Heart right ventricle (tissue), 16 donors: ENCODE data around the gene RNASE13. TPM values are rescaled to one million over a fixed set of nuclear protein-coding genes. Genes with fewer than 3 reads are reported as not detected.

Experiments used
- ATAC-seq, 8 donors: fragments of 200-7000 bp; cut with Tn5 transposase; one replicate each; pipeline ENCODE4 v1.9.1; 2020; ENCODE audit warnings: mild to moderate bottlenecking in 8 of 8, moderate library complexity in 8 of 8, moderate number of reproducible peaks in 1 of 8
- DNase-seq, 2 donors: peaks; one replicate each; pipeline ENCODE4 v3.0.0-alpha.2; 2020
- H3K27ac ChIP-seq, 10 donors: fragments of 200-600 bp; sonication (generic) in 2 of 10; one replicate each; pipeline versions ENCODE4 v1.5.0 to v1.8.0; 2020 to 2022; ENCODE audit warnings: mild to moderate bottlenecking in 3 of 10
- H3K27me3 ChIP-seq, 7 donors: fragments of 200-600 bp; one replicate each; pipeline ENCODE4 v1.8.0; 2021 to 2022; ENCODE audit warnings: mild to moderate bottlenecking in 2 of 7
- H3K36me3 ChIP-seq, 9 donors: fragments of 200-600 bp; sonication (generic) in 1 of 9; one replicate each; pipeline versions ENCODE4 v1.5.0 to v1.8.0; 2020 to 2022; ENCODE audit warnings: mild to moderate bottlenecking in 2 of 9
- H3K4me1 ChIP-seq, 9 donors: fragments of 200-600 bp; sonication (generic) in 1 of 9; one replicate each; pipeline versions ENCODE4 v1.5.0 to v1.8.0; 2020 to 2022; ENCODE audit warnings: mild to moderate bottlenecking in 4 of 9
- H3K4me3 ChIP-seq, 10 donors: fragments of 200-600 bp; sonication (generic) in 2 of 10; one replicate each; pipeline versions ENCODE4 v1.5.0 to v1.8.0; 2020 to 2022; ENCODE audit warnings: mild to moderate bottlenecking in 7 of 10, moderate library complexity in 2 of 10
- H3K9me3 ChIP-seq, 11 donors: fragments of 200-600 bp in 10 of 11; sonication (generic) in 2 of 11; one replicate each; pipeline versions ENCODE4 v1.5.0 to v1.8.0; 2013 to 2022; ENCODE audit warnings: mild to moderate bottlenecking in 2 of 11, control low read depth in 1 of 11, moderate library complexity in 1 of 11
- WGBS, 2 donors: extraction: QIAGEN DNeasy Blood & Tissue Kit; methylation state at CpG; one replicate each; pipeline ENCODE4 v1.1.7; 2013; ENCODE audit warnings: inconsistent platforms in 1 of 2; 5-methylcytosine and 5-hydroxymethylcytosine counted together
- intact Hi-C, 10 donors: fragments of 100-400 bp; cut with DNase I; formaldehyde crosslinking; loops; one replicate each; pipeline versions ENCODE4 v1.11.1 to v1.14.2; 2022
- polyA plus RNA-seq, 2 donors: library from polyadenylated mRNA; stranded (reverse); fragments of 200-250 nt; gene quantifications; one replicate each; pipeline ENCODE4 v1.2.3, GENCODE V29; 2013
- total RNA-seq, 10 donors: library from RNA; stranded (reverse); fragmentation: NEBNext Ultra II Directional in 3 of 10; extraction: Animal tissue kit (Norgen Biotek cat#: 25700) in 3 of 10; gene quantifications; one replicate each; pipeline versions ENCODE4 v1.2.1 to v1.2.4, GENCODE V29; 2021 to 2023
- TF ChIP-seq, protein P1 (sequence below), 9 donors: fragments of 200-600 bp; sonication (generic) in 2 of 9; IDR thresholded peaks; one replicate each; pipeline versions ENCODE4 v1.5.0 to v1.8.0; 2021 to 2022; ENCODE audit warnings: antibody characterized with exemption in 9 of 9, mild to moderate bottlenecking in 5 of 9, moderate library complexity in 1 of 9
- donor health status: Arrhythmogenic right ventricular cardiomyopathy.
- donor health status: ischemic (EF 13 %, LVEDD 7.1; RV severe dilation, severe dysfunction).
- donor health status: healthy with polysubstance abuse.
- donor health status: DM: no; HTN: yes; CAD: no.
- donor health status: DM: no; HTN: no; CAD: no.
- donor health status: ischemic (EF 25% LVEDD 6.9; RV normal size, moderate dysfunction).
- donor health status: ischemic (EF 25% LVEDD 5.7; RV mildly dilated, moderate dysfunction).
- donor health status: healthy.
- donor health status: DM: yes; HTN: yes; CAD: no.
- donor health status: Ischemic cardiomyopathy.
- donor health status: ischemic (EF 35%, LVEDD 5.7; RV mildly dilated, moderate dysfunction).
- donor health status: nonischemic (EF 11% LVEDD 7.7; RV severe dilation, severe dysfunction).
- donor health status: DM: yes; HTN: yes; CAD: no.
- donor health status: PGD.
- donor health status: ischemic (EF 29% LVEDD 5.4; RV normal size, mild dysfunction).
- donor health status: nonischemic (EF 23%, LVEDD 6.1; RV moderate dilation, normal function).

The RNASE13 gene
- total and polyA plus RNA-seq, 12 donors: not detected

DNA sequence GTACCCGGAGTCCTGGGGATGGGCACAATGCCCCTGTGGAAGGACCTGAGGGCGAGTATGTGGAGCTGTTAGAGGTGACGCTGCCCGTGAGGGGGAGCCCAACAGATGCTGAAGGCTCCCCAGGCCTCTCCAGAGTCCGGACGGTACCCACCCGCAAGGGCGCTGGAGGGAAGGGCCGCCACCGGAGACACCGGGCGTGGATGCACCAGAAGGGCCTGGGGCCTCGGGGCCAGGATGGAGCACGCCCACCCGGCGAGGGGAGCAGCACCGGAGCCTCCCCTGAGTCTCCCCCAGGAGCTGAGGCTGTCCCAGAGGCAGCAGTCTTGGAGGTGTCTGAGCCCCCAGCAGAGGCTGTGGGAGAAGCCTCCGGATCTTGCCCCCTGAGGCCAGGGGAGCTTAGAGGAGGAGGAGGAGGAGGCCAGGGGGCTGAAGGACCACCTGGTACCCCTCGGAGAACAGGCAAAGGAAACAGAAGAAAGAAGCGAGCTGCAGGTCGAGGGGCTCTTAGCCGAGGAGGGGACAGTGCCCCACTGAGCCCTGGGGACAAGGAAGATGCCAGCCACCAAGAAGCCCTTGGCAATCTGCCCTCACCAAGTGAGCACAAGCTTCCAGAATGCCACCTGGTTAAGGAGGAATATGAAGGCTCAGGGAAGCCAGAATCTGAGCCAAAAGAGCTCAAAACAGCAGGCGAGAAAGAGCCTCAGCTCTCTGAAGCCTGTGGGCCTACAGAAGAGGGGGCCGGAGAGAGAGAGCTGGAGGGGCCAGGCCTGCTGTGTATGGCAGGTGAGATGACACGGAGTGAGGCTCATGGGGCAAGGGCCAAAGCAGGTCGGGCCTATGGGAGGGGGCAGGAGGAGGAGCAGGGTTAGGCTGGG, 40.0 kb upstream of the RNASE13 start:
- Histone ChIP-seq H3K27ac (peak overlapping the region in 2 of 10 donors; percentile 26 to 43), H3K4me1 (peaks cover 0 to 30% (median 19%) of the 10 kb centered on the region in 9 donors), H3K4me3 (no peak overlapping the region), H3K9me3 (no peaks in the 10 kb centered on the region), H3K36me3 (peaks cover 0 to 70% (median 48%) of the 10 kb centered on the region in 9 donors), H3K27me3 (peaks cover 0 to 3% (median 0%) of the 10 kb centered on the region in 7 donors)
- TF ChIP-seq, protein P1, sequence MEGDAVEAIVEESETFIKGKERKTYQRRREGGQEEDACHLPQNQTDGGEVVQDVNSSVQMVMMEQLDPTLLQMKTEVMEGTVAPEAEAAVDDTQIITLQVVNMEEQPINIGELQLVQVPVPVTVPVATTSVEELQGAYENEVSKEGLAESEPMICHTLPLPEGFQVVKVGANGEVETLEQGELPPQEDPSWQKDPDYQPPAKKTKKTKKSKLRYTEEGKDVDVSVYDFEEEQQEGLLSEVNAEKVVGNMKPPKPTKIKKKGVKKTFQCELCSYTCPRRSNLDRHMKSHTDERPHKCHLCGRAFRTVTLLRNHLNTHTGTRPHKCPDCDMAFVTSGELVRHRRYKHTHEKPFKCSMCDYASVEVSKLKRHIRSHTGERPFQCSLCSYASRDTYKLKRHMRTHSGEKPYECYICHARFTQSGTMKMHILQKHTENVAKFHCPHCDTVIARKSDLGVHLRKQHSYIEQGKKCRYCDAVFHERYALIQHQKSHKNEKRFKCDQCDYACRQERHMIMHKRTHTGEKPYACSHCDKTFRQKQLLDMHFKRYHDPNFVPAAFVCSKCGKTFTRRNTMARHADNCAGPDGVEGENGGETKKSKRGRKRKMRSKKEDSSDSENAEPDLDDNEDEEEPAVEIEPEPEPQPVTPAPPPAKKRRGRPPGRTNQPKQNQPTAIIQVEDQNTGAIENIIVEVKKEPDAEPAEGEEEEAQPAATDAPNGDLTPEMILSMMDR (IDR thresholded peaks at IDR 0.05): no peak
- ATAC-seq: no peak
- WGBS, 2 donors: 90 to 92% methylated on average over 26 of the region's 26 CpGs
- intact Hi-C loops: no loop called here
- no peak for DNase-seq

DNA sequence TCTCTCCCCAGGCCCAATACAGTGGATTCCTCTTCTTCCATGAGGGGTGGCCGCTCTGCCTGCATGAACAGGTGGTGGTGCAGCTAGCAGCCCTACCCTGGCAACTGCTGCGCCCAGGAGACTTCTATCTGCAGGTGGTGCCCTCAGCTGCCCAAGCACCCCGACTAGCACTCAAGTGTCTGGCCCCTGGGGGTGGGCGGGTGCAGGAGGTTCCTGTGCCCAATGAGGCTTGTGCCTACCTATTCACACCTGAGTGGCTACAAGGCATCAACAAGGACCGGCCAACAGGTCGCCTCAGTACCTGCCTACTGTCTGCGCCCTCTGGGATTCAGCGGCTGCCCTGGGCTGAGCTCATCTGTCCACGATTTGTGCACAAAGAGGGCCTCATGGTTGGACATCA, 39.3 kb upstream of the RNASE13 start:
- 92 to 95% methylated on average over 9 of the region's 9 CpGs for WGBS, 2 donors
- Histone ChIP-seq H3K4me3 (no peak overlapping the region), H3K9me3 (no peaks in the 10 kb centered on the region), H3K4me1 (peaks cover 1 to 37% (median 26%) of the 10 kb centered on the region in 9 donors), H3K36me3 (peaks cover 0 to 63% (median 41%) of the 10 kb centered on the region in 9 donors), H3K27ac (peak overlapping the region in 1 of 10 donors; percentile 26), H3K27me3 (peaks cover 0 to 10% (median 0%) of the 10 kb centered on the region in 7 donors)
- TF ChIP-seq, protein P1 (IDR thresholded peaks at IDR 0.05): no peak
- ATAC-seq: no peak
- intact Hi-C loops: no loop called here
- no peak for DNase-seq

DNA sequence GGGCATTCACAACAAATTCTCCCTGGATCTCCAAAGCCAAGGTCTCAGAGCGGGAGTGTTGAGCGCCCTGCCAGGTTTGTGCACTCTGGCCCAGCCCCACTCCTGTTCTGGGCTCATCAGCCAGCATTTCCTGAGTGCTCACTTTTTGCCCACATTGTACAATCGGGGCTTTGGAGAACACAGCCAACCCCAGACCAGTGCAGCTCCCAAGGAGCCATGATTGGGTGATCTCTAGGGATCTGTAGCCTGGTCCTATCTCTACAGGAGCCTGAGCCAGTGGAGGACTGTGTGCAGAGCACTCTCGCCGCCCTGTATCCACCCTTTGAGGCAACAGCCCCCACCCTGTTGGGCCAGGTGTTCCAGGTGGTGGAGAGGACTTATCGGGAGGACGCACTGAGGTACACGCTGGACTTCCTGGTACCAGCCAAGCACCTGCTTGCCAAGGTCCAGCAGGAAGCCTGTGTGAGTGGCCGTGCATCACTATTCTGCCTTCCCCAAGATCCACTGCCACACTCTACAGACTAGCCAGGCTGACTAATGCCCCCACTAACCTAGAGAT, 38.3 kb upstream of the RNASE13 start:
- H3K27me3 ChIP-seq: peaks cover 0 to 17% (median 0%) of the 10 kb centered on the region in 7 donors
- peak overlapping the region in 8 of 10 donors; percentile 90 to 98 (median 96) for H3K27ac ChIP-seq
- TF ChIP-seq, protein P1 (IDR thresholded peaks at IDR 0.05): no peak
- WGBS, 2 donors: 86 to 93% methylated on average over 9 of the region's 9 CpGs
- intact Hi-C loops: no loop called here
- H3K4me1 ChIP-seq: peaks cover 6 to 44% (median 34%) of the 10 kb centered on the region in 9 donors
- ATAC-seq (no peak), DNase-seq (no peak)
- H3K4me3 ChIP-seq: peak overlapping the region in 1 of 10 donors; percentile 4
- peaks cover 0 to 52% (median 31%) of the 10 kb centered on the region in 9 donors for H3K36me3 ChIP-seq
- no peaks in the 10 kb centered on the region for H3K9me3 ChIP-seq

DNA sequence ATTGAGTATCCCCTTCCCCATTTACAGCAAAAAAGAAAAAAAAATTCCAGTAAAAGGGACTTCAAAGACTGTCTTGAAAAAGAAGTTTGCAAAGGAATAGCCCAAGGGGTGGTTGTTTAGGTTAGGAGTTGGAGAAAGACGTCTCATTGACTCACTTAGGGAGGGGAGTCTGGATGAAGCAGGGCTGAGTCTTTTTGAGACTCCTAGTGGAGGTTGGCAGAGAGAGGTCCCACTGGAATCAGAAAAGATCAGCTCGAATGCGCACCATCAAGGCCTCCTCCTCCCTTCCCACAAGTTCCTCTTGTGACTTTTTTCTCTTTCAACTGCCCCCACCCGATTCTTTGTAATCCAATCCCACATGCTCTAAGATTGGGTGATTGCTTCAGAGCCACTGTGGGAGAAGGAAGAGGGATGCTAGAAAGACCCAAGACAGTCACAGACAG, 37.4 kb upstream of the RNASE13 start:
- intact Hi-C loops: no loop called here
- WGBS, 2 donors: 32 to 42% methylated on average over 4 of the region's 4 CpGs
- DNase-seq: peak in 1 of 2 donors; percentile 61

More for the DNA sequence above, 37.4 kb upstream of the RNASE13 start:
- Histone ChIP-seq H3K36me3 (peaks cover 0 to 44% (median 23%) of the 10 kb centered on the region in 9 donors), H3K9me3 (no peaks in the 10 kb centered on the region), H3K27ac (peak overlapping the region; percentile 57 to 98 (median 95)), H3K27me3 (peaks cover 0 to 17% (median 0%) of the 10 kb centered on the region in 7 donors), H3K4me1 (peaks cover 6 to 44% (median 34%) of the 10 kb centered on the region in 9 donors), H3K4me3 (peak overlapping the region in 9 of 10 donors; percentile 69 to 86 (median 79))
- peak in 7 of 8 donors; percentile 3 to 20 (median 8) for ATAC-seq
- TF ChIP-seq, protein P1 (IDR thresholded peaks at IDR 0.05): no peak
